Activated naive CD4-positive, alpha-beta T cell (primary cell): ENCODE results near the gene MORC3.
"Not testable (repeated sequence)": the region's sequence is repeated elsewhere in the genome, so short reads cannot be mapped to it uniquely, and the experiment has no call there.

Experiments
- DNase-seq, 4 experiments: peaks; one replicate each; lab custom pipeline; 2025; lab: John Stamatoyannopoulos, UW

MORC3 gene

DNA sequence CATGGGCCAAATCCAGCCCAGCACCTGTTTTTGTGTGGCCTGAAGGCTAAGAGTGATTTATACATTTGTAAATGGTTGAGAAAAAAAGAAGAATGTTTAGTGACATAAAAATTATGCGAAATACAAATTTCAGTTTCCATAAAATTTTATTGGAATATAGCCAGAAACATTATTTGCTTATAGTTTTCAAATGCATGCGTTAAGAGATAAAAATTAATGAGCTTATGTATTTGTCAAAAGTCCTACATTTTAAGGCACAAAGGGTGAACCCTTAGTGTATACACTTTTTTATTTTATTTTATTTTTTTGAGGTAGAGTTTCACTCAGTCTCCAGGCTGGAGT is 2.1 kb downstream of the MORC3 start:
- no peak for DNase-seq

DNA sequence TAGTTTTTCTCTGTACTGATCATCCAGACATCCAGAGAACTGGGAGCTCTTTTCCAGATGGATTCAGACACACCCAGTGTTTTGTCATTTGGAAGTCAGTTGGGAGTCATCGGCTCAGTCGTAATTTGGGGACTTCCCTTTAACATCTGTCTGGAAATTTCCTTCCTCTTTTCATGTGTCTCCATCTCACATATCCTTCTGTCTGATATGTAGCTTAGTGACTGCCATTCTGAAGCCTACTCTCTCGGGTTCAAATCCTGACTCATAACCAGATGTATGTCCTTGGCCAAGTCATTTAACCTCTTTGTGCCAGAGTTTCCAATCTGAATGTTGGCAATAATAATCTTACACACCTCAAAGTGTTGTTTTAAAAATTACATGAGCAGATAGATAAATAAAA is 3.0 kb downstream of the MORC3 start:
- DNase-seq = no peak

DNA sequence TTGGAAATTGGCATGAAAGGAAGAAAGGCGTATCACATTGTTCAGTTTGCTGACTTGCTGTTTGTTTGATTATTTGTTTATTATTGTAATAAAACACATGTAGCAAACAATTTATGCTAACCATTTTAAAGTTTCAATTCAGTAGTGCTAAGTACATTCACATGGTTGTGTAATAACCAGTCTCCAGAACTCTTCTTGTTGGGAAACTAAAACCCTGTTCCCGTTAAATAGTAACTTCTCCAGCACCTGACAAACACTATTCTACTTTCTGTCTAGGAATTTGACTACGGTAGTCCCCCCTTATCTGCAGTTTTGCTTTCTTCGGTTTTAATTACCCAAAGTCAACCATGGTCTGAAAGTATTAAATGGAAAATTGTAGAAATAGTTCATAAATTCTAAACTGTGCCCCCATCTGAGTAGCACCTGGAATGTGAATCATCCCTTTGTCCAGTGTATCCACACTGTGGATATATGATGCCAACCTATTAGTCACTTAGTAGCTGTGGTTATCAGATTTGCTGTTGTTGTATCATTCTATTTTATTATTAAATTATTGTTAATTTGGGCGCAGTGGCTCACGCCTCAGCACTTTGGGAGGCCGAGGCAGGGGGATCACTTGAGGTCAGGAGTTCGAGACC is 5.5 kb downstream of the MORC3 start:
- no peak for DNase-seq

DNA sequence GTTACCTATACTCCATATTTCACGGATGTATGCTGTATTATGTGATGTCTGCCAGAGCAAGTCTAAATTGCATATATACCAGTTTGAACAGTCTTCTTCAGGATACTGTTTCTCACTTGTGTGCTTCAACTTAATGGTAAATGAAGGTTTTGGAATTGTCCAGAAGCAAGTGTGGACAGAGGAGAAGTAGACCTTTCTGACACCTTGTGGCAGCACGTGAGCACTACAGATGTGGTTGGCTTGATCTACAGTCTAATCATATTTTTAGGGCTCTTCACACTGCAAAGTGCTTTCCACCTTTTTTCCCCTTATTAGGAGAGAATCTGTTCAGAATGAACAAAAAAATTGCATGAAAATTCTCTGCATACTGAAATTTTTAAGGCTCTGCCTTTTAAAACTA is 10.9 kb downstream of the MORC3 start:
- peak in 1 of 4 experiments; percentile 22 for DNase-seq

DNA sequence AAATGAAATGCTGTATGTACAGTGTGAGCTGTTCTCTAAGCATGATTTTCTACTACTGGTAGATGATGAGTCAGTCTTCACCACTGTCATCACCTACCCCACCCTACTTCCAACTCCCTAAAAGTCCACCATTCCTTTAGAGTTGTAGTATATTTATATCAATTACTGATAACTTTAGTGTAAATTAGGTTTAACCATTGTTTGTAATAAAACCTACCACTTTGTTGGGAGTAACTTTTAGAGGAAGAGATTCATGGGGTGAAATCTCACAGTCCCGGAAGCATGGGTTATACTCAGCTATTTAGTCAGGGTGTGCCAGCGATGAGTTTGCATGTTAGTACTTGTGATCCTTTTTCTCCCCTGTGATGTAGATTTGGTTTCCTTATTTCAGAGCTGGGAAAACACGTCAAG is 17.1 kb downstream of the MORC3 start:
- DNase-seq = no peak

DNA sequence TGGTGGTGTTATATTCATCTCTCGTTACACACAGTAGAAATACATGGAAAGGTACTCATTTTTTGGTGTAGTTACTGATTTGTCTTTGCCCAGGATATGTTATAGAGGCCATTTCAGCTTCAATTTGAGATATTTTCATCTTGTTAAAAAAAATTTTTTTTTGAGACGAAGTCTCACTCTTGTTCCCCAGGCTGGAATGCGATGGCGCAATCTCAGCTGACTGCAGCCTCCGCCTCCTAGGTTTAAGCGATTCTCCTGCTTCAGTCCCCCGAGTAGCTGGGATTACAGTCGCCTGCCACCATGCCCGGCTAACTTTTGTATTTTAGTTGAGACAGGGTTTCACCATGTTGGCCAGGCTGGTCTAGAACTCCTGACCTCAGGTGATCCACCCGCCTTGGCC is 19.0 kb downstream of the MORC3 start:
- no peak for DNase-seq

DNA sequence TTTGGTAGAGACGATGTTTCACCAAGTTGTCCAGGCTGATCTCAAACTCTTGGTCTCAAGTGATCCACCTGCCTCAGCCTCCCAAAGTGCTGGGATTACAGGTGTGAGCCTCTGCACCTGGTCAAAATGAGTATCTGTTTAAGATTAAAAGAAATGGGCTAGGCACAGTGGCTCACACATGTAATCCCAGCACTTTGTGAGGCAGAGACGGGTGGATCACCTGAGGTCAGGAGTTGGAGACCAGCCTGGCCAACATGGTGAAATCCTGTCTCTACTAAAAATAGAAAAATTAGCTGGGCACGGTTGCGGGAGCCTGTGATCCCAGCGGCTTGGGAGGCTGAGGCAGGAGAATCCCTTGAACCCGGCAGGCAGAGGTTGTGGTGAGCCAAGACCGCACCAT is 22.6 kb downstream of the MORC3 start:
- DNase-seq = not testable (repeated sequence)

DNA sequence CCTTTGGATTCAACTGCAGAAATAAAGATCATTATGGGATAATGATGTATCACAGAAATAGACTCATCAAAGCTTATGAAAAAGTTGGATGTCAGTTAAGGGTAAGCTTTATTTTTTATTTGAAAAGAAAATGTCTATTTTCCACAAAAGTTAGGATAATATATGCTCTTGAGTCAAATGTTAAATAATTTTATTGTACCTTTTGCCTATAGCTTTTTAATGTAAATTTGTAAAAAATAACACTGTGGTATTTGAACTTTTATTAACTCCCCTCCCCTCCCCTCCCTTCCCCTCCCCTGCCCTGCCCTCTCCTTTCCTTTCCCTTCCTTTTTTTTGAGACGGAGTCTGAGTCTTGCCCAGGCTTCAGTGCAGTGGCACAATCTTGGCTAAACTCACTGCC is 24.9 kb downstream of the MORC3 start:
- no peak for DNase-seq

DNA sequence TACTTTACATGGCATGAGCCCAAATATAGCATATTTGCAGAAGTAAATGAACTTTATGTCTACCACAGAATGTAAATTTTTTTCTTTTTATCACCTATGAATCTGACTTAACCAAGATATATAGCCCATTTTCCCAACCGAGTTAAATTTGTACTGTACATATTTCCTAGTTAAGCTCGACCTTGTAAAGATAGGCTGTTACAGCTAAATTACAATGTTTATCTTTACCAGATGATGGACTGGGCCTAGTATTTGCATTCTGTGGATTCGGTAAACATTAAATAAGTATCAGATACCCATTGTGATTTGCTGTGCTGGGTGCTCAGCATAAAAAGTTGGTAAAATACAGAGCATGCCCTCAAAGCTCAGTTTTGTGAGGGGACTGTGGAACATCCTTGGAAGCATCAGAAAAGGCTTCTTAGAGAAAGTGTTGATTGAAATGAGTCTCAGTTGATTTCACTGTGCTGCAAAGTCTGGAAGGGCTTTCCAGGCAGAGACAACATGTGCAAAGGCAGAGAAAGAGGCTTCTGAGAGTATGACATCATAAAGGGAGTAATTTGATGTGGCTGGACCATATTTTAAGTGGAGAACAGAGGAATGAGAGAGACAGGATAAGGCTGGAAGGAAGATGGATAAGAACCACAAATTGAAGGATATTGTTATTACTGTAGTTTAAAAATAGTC is 27.4 kb downstream of the MORC3 start:
- no peak for DNase-seq

DNA sequence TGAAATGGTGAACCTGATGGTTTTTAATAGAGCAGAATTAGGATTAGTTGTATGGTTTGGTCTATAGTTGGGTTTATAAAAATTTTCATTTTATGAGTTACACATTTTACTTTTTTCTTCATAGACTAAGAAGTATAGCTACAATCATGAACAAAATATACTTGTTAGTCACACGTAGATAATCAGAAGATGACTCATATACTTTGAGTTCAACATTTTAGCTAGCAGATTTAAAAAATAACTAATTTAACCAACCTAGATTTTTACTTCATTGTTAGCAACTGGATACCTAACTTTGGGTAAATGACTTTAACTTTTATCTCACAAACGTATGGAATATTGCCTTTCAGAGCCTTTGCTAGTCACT is 27.9 kb downstream of the MORC3 start:
- DNase-seq = no peak

DNA sequence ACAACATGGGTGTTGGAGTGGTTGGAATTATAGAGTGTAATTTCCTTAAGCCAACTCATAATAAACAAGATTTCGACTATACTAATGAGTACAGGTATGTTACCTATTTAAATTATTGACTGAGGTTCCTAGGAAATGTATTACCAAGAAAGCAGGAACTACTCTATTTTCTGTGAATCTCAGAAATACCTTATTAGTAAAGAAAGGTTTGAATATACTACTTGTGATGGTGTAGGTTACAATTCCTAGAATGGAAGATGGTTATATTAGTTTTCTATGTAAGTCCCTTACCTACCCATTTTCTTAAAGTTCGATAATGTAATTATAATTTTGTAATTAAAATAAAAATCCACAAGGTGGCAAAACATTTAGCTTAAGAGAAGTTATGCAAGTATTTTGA is 29.3 kb downstream of the MORC3 start:
- no peak for DNase-seq

DNA sequence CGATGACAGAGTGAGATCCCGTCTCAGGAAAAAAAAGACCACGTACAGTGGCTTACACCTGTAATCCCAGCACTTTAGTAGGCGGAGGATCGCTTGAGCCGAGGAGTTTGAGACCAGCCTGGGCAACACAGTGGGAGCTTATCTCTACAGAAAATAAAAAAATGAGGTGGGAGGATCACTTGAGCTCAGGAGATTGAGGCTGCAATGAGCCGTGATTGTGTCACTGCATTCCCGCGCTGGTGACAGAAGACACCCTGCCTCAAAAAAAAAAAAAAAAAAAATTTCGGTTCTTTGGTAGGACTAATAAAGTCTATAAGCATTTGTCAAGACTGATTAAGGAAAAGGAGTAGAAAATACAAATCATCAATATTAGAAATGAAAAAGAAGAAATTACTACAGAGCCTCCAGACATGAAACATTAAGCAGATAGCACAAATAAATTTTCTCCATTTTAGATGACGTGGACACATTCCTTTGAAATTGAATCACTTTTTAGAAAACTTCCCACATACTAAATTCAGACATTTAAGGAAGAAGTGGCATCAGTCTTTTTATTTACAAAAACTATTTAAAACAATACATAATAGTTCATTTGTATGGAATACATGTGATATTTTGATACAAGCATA is 30.4 kb downstream of the MORC3 start:
- no peak for DNase-seq

DNA sequence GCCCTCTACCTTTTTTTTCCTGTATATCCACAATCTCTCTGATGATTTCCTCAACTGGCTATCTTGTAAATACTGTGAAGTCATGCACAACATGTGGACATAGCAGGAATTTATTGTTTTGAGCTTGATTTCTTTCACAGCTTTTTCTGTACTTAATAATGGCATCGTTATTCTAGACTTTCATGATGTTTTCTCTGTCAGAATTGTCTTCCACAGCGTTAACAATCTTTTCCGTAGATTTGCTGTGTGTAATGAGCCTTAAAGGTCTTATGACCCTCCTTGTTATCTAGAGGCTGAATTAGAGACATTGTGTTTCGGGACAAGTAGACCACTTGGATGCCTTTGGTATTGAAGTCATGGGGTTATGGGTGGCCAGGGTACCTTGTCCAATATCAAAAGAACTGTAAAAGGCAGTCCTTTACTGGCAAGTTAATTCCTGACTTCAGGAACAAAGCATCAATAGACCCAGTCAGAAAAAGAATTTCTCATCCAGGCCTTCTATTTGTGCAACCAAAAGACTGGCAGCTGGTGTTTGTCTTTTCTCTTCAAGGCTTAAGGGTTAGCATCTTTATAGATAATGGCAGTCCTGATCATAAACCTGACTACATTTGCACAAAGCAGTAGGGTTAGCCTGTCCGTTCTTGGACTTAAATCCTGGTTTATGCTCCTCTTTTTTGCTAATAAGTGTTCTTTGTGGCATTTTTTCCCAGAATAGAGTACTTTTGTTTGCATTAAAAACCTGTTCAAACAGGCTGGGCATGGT is 35.1 kb downstream of the MORC3 start:
- DNase-seq = no peak

DNA sequence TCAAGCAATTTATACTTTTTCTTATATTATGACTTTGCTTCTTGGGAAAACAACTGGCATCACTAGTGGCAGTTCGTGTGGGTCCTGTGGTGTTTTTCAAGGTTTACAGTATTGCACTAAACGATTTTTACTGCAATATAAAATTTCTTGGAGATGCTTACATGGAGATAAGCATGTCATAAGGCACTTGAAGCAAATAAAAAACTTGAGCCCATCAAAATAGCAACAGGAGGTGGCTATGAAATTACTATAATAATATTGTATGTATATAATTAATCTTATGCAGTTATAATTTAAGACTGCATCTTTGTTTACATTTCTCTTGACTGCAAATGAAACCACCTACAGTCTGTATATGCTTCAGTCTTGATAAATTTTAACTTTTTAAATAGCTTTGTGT is 35.9 kb downstream of the MORC3 start:
- DNase-seq = no peak

DNA sequence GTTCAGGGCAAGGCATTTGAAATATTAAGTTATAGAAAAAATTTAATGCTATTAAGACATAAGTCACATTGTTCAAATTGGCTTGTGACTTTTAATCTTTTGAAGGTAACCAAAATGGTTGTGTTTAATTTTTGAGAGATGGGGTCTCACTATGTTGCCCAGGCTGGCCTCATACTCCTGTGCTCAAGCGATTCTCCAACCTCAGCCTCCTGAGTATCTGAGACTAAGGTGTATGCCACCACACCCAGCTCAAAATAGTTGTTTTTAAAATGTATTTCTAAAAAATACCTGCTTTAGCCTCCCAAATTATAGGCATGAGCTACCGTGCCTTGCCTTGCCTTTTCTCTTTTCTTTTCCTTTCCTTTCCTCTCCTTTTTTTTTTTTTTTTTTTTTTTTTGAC is 39.2 kb downstream of the MORC3 start:
- no peak for DNase-seq

DNA sequence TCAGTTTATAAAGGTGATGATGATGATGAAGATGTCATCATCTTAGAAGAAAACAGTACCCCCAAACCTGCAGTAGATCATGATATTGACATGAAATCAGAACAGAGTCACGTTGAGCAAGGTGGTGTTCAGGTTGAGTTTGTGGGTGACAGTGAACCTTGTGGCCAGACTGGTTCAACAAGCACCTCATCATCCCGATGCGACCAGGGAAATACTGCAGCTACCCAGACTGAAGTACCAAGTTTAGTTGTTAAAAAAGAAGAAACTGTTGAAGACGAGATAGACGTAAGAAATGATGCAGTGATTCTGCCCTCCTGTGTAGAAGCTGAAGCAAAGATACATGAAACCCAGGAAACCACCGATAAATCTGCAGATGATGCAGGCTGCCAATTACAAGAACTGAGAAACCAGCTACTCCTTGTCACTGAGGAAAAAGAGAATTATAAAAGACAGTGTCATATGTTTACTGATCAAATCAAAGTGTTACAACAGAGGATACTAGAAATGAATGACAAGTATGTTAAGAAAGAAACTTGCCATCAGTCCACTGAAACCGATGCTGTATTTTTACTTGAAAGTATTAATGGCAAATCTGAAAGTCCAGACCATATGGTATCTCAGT is 49.2 kb downstream of the MORC3 start:
- no peak for DNase-seq

DNA sequence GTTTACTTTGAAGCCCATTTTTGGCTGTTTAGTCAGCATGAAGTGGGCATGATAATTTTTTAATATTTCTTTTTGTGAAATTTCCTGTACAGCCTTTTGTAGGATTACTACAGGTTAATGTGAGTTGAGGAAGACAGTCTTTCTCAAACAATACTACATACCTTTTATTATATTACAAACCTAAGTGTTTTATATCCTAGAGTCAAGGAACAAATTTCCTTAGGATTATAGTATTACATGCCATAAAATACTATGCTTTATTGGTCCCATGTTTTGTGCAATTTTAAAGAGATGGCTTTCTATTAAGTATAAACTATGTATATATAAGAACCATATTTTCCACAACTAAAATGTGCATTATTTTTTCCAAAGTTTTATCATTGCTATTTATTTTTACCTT is 56.0 kb downstream of the MORC3 start:
- no peak for DNase-seq

DNA sequence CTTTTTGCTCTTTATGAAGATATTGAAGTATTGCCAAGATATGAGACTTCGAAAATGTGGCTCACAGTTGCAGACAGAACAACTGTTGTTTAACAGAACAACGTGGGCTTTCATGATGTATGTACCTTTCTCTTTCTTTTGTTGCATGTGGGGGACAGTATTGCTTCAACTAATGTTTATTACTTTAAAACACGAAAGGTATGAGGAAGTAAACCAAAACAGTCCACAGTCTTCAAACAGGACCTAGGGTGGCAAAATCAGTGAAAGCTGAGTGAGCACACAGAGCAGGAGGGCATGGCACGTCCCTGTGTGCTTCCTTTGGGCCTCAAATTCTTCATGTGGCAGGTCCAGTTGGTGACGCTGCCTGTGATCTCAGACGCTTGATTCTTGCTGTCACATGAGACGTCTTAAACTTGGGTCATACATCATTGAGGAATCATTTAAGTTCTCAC is 57.4 kb downstream of the MORC3 start:
- DNase-seq = no peak

DNA sequence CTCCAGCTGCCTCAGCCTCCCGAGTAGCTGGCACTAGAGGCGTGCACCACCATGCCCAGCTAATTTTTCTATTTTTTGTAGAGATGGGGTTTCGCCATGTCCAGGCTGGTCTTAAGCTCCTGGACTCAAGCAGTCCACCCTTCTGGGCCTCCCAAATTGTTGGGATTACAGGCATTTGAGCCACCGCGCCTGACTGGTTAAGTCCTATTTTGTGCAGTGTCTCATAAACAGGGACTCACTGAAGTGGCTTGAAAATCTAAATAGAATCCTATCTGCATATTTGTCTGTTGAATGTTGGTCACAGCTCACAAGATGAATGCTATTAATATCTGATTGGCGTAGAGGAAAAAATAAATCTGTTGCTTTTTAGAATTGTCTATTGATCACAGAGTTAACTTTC is 59.3 kb downstream of the MORC3 start:
- DNase-seq = no peak

DNA sequence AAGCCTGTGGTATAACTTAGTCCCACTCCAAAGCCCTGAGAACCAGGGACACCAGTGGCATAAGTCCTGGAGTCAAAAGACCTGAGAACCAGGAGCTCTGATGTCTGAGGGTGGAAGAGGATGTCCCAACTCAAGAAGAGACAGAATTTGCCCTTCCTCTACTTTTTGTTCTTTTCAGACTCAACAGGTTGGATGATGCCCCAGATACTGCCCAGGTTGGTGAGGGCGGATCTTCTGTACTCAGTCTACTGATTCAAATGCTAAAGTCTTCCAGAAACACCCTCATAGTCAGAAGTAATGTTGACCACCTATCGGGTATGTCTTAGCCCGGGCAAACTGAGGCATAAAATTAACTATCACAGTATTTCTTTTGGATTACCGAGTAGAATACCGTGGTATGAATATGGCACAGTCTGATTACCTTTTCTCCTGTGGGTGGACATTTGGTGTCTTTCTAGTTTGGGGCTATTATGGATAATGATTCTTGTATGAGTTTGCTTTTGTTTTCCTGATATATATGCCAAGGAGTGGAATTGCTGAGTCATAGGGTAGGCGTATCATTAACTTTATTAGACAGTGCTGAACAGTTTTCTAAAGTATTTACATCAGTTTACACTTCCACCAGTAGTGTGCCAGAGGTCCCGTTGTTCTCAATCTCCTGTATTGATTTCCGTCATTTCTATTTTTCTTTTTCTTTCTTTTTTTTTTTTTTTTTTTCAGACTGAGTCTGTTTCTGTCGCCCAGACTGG is 62.0 kb downstream of the MORC3 start:
- DNase-seq = no peak

DNA sequence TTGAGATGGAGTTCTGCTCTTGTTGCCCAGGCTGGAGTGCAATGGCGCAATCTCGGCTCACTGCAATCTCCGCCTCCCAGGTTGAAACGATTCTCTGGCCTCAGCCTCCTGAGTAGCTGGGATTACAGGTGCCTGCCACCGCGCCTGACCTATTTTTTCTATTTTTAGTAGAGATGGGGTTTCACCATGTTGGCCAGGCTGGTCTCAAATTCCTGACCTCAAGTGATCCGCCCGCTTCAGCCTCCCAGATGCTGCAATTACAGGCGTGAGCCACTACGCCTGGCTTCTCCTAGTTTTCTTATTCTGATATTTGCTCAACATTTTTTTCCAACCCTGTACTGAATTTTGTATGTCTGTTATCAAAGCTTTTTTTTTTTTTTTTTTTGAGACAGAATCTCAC is 62.7 kb downstream of the MORC3 start:
- DNase-seq = not testable (repeated sequence)

DNA sequence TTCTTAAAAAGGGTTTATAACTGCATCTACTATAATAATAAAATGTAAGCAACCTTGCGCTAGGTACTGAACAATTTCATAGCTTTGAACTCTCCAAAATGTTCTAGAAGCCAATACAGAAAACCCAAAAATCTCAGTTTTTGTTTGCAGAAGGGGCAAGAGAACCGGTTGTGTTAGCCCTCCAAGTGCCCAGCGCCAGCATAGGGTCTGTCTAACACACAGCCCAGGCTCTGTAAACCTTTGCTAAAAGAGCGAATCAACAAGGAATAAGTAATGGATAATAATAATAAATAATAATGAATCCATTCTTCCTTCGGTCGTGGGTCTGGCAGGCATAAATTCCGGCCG is 64.9 kb downstream of the MORC3 start:
- no peak for DNase-seq
